ENCODE data around the gene CENPB. TPM values are rescaled to one million over a fixed set of nuclear protein-coding genes. Genes with fewer than 3 reads are reported as not detected.

Gene CENPB
- total and polyA plus RNA-seq, 8 donors, result 30.2 to 46.5 (median 39.3) TPM

GRCh38 chr20:3814928-3815495 lies 28.5 kb upstream of the CENPB start:
- 76 to 85% methylated on average over 7 of the region's 7 CpGs for WGBS, 2 donors
- Histone ChIP-seq H3K4me1 (peaks cover 28 to 55% (median 36%) of the 10 kb centered on the region in 3 donors), H3K4me3 (no peak overlapping the region), H3K36me3 (no peaks in the 10 kb centered on the region), H3K9me3 (no peaks in the 10 kb centered on the region), H3K27me3 (no peaks in the 10 kb centered on the region), H3K27ac (no peak overlapping the region)
- DNase-seq (no peak), FAIRE-seq (no peak), ATAC-seq (no peak)
- TF ChIP-seq CTCF (IDR thresholded peaks at IDR 0.05), result no peak
- intact Hi-C loops (cut with DNase I), result no loop called here

GRCh38 chr20:3813848-3814581 lies 27.5 kb upstream of the CENPB start:
- Histone ChIP-seq H3K27me3 (no peaks in the 10 kb centered on the region), H3K9me3 (no peaks in the 10 kb centered on the region), H3K4me3 (no peak overlapping the region), H3K27ac (peak overlapping the region; percentile 29 to 93 (median 59)), H3K4me1 (peaks cover 28 to 51% (median 30%) of the 10 kb centered on the region in 3 donors), H3K36me3 (no peaks in the 10 kb centered on the region)
- intact Hi-C loops (cut with DNase I), result no loop called here
- DNase-seq (no peak), FAIRE-seq (no peak), ATAC-seq (no peak)
- no peak for TF ChIP-seq CTCF (IDR thresholded peaks at IDR 0.05)
- WGBS, 2 donors, result 58 to 60% methylated on average over 12 of the region's 12 CpGs

GRCh38 chr20:3812975-3813847 lies 26.7 kb upstream of the CENPB start:
- Histone ChIP-seq H3K4me1 (peaks cover 28 to 50% (median 33%) of the 10 kb centered on the region in 3 donors), H3K27me3 (no peaks in the 10 kb centered on the region), H3K27ac (peak overlapping the region; percentile 29 to 93 (median 82)), H3K4me3 (no peak overlapping the region), H3K9me3 (no peaks in the 10 kb centered on the region), H3K36me3 (no peaks in the 10 kb centered on the region)
- intact Hi-C loops (cut with DNase I), result no loop called here
- DNase-seq (no peak), FAIRE-seq (no peak), ATAC-seq (no peak)
- TF ChIP-seq CTCF (IDR thresholded peaks at IDR 0.05), result no peak
- WGBS, 2 donors, result 50 to 52% methylated on average over 8 of the region's 8 CpGs

GRCh38 chr20:3812259-3812681 lies 25.7 kb upstream of the CENPB start:
- WGBS, 2 donors, result 89 to 93% methylated on average over 5 to 9 of the region's 9 CpGs
- DNase-seq (no peak), ATAC-seq (no peak), FAIRE-seq (no peak)
- Histone ChIP-seq H3K4me3 (no peak overlapping the region), H3K27me3 (no peaks in the 10 kb centered on the region), H3K27ac (peak overlapping the region; percentile 74 to 93 (median 84)), H3K36me3 (no peaks in the 10 kb centered on the region), H3K9me3 (no peaks in the 10 kb centered on the region), H3K4me1 (peaks cover 35 to 53% (median 38%) of the 10 kb centered on the region in 3 donors)
- intact Hi-C loops (cut with DNase I), result no loop called here
- no peak for TF ChIP-seq CTCF (IDR thresholded peaks at IDR 0.05)
